ENCODE results near the gene DNAH14. TPM values are rescaled to one million over a fixed set of nuclear protein-coding genes. Genes with fewer than 3 reads are reported as not detected.
"Not testable (repeated sequence)": the region's sequence is repeated elsewhere in the genome, so short reads cannot be mapped to it uniquely, and the experiment has no call there.

The DNAH14 gene
- total RNA-seq, 2 donors from 2014 or later, result 2.6 to 5.6 TPM

DNA sequence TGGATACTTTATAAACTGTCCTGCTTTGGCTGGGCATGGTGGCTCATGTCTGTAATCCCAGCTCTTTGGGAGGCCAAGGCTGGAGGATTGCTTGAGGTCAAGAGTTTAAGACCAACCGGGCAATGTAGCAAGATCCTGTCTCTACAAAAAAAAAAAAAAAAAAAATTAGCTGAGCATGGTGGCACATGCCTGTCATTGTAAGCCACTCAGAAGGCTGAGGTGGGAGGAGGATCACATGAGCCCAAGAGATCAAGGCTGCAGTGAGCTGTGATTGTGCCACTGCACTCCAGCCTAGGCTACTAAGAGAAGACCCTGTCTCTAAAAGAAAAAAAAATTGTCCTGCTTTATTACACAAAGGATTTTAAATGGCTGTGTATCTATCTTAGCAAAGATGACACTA is 403.2 kb downstream of the DNAH14 start:
- ATAC-seq (replicated peaks in 1 of 2) (no peak), DNase-seq (no peak)
- Mint-ChIP-seq H3K4me3 (no peak overlapping the region), H3K27ac (no peak overlapping the region), H3K36me3 (ENCODE audit: insufficient read depth in 2 of 2) (no peaks in the 10 kb centered on the region), H3K9me3 (no peaks in the 10 kb centered on the region), H3K27me3 (ENCODE audit: low read depth) (peaks cover 5% of the 10 kb centered on the region), H3K4me1 (ENCODE audit: low read depth) (no peaks in the 10 kb centered on the region)

DNA sequence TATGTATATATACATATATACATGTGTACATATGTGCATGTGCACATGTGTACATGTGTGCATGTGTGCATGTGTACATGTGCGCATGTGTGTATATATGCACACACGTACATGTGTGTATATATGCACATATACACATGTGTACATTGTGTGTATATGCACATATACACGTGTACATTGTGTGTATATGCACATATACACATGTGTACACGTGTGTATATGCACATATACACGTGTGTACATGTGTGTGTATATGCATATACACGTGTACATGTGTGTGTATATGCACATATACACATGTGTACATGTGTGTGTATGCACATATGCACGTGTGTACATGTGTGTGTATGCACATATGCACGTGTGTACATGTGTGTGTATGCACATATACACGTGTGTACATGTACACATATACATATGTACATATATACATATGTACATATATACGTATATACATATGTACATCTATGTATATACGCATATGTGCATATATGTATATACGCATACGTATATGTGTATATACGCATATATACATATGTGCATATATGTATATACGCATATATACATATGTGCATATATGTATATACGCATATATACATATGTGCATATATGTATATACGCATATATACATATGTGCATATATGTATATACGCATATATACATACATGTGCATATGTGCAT is 405.8 kb downstream of the DNAH14 start:
- peaks cover 12% of the 10 kb centered on the region for H3K27me3 Mint-ChIP-seq (ENCODE audit: low read depth)
- not testable (repeated sequence) for H3K27ac Mint-ChIP-seq; H3K9me3 Mint-ChIP-seq; H3K36me3 Mint-ChIP-seq (ENCODE audit: insufficient read depth in 2 of 2); DNase-seq; H3K4me1 Mint-ChIP-seq (ENCODE audit: low read depth); ATAC-seq (replicated peaks in 1 of 2); H3K4me3 Mint-ChIP-seq

DNA sequence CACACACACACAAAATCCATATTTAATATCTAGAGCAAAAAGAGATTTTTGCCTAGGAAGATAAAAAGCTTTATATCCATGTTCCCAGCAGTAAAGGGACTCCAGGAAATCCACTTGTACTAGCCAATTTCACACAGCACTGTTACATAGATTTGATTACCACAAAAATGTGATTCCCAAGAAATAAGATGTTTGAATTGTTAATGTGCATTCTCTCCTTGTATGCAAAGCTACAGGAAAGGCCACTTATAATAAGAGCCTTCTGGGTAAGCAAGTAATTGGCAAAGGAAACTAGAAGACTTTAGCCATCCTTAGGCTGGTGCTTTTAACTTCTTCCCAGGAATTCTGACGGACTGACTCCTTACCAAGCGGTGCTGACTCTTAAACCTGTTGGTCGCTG is 409.1 kb downstream of the DNAH14 start:
- ATAC-seq (replicated peaks in 1 of 2) (no peak), DNase-seq (no peak)
- no peak overlapping the region for H3K4me3 Mint-ChIP-seq
- H3K27me3 Mint-ChIP-seq (ENCODE audit: low read depth), result peaks cover 8% of the 10 kb centered on the region
- no peaks in the 10 kb centered on the region for H3K9me3 Mint-ChIP-seq
- no peaks in the 10 kb centered on the region for H3K4me1 Mint-ChIP-seq (ENCODE audit: low read depth)
- H3K27ac Mint-ChIP-seq, result no peak overlapping the region
- H3K36me3 Mint-ChIP-seq (ENCODE audit: insufficient read depth in 2 of 2), result no peaks in the 10 kb centered on the region

DNA sequence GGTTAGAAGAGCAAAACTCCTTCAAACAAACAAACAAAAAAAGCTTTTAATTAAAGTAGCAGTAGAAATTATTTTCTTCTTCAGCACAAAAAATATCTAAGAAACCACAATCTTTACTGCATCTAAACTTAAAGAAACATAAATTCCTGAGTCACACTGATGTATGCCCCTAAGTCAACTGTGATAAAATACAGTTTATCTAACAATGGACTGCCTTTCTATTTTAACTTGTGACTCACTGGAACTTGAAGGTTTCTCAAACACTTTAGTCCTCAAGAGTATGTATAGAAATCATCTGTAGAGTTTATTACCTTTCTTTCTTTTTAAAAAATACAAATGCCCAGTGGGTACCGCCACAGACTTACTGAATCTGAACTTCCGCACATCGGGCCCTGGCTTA is 412.2 kb downstream of the DNAH14 start:
- Mint-ChIP-seq H3K27ac (no peak overlapping the region), H3K9me3 (no peaks in the 10 kb centered on the region), H3K27me3 (ENCODE audit: low read depth) (peaks cover 13% of the 10 kb centered on the region), H3K4me1 (ENCODE audit: low read depth) (no peaks in the 10 kb centered on the region), H3K36me3 (ENCODE audit: insufficient read depth in 2 of 2) (no peaks in the 10 kb centered on the region), H3K4me3 (no peak overlapping the region)
- ATAC-seq (replicated peaks in 1 of 2), result no peak
- DNase-seq, result no peak

DNA sequence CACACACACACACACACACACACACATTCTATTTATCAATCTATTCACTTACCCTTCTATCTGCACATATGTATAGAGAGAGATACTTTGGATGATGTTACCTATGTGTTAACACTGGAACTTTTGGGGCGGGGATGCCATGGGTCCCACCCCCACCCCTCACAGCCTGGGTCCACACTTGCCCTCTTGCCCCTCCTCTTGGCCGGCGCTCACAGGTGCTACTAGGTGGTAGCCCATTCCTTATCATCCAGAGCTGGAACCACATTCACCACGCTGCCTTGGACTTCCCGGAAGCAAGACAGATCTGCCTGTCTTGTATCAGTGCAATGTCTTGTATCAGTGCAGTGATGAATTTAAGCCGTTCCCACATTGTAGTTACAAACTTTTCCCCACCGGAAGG is 413.2 kb downstream of the DNAH14 start:
- H3K27me3 Mint-ChIP-seq (ENCODE audit: low read depth), result peaks cover 16% of the 10 kb centered on the region
- no peak overlapping the region for H3K27ac Mint-ChIP-seq

DNA sequence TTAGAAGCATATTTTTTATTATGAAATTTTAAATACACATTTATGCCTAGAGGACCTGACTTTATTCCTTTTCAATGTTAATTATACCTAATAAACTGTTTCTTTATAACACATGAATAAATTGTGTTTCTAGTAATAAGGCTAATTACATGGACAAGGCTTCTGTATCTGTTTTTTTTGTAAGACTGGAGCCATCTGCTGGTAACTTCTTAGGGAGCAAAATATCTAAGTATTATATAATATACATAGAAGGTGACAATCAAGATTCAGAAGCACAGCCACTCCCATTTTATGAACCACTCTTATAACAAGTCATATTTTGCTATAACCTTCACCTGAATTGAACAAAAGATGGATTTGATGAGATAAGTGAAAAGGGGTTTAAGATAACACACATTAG is 414.1 kb downstream of the DNAH14 start:
- DNase-seq (no peak), ATAC-seq (replicated peaks in 1 of 2) (no peak)
- Mint-ChIP-seq H3K27ac (no peak overlapping the region), H3K27me3 (ENCODE audit: low read depth) (peaks cover 24% of the 10 kb centered on the region), H3K4me1 (ENCODE audit: low read depth) (no peaks in the 10 kb centered on the region), H3K9me3 (peaks cover 0 to 4% of the 10 kb centered on the region in 2 donors), H3K36me3 (ENCODE audit: insufficient read depth in 2 of 2) (peaks cover 2 to 8% of the 10 kb centered on the region in 2 donors), H3K4me3 (no peak overlapping the region)

More for the DNA sequence above, 413.2 kb downstream of the DNAH14 start:
- Mint-ChIP-seq H3K36me3 (ENCODE audit: insufficient read depth in 2 of 2) (peaks cover 0 to 4% of the 10 kb centered on the region in 2 donors), H3K9me3 (peaks cover 0 to 3% of the 10 kb centered on the region in 2 donors), H3K4me1 (ENCODE audit: low read depth) (no peaks in the 10 kb centered on the region), H3K4me3 (no peak overlapping the region)
- no peak for DNase-seq
- ATAC-seq (replicated peaks in 1 of 2), result no peak

DNA sequence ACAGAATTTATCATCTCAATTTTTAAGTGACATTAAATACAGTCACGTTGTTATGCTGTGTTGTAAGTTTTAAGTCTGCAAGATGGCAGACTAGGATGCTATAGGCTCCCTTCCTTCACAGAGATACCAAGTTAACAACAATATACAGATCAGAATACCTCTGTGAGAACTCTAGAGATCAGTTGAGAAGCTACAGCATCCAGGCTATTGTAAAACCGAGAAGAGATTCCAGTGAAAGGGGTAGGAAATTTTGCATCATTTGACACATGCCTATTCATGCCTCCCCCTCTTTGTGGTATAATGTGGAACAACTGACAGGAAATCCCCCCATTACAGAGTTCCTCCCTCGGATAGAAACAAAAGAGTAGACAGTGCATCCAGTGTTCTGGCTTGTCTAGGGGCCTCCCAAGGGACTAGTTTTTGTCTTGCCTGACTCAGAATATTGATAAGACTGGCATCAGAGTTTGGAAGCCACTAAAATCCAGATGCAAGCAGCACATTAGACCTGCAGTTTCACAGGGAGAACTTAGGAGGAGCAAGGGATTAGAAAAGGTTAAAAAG is 417.7 kb downstream of the DNAH14 start:
- H3K9me3 Mint-ChIP-seq, result peaks cover 0 to 4% of the 10 kb centered on the region in 2 donors
- no peak for DNase-seq
- no peak overlapping the region for H3K4me3 Mint-ChIP-seq
- H3K36me3 Mint-ChIP-seq (ENCODE audit: insufficient read depth in 2 of 2), result peaks cover 2 to 8% of the 10 kb centered on the region in 2 donors
- H3K27me3 Mint-ChIP-seq (ENCODE audit: low read depth), result peaks cover 28% of the 10 kb centered on the region
- H3K4me1 Mint-ChIP-seq (ENCODE audit: low read depth), result no peaks in the 10 kb centered on the region
- H3K27ac Mint-ChIP-seq, result no peak overlapping the region
- no peak for ATAC-seq (replicated peaks in 1 of 2)

DNA sequence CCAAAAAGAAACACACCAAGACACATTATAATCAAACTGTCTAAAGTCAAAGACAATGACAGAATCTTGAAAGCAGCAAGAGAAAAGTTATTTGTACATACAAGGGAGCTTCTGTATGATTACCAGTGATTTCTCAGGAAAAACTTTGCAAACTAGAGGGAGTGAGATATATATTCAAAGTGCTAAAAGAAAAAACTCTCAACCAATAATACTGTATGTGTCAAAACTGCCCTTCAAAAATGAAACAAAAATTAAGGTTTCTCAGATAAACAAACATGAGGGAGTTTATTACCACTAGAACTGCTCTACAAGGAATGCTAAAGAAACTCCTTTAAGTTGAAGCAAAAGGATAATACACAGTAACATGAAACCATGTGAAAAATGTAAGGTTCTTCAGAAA is 418.9 kb downstream of the DNAH14 start:
- H3K36me3 Mint-ChIP-seq (ENCODE audit: insufficient read depth in 2 of 2), result peaks cover 2 to 8% of the 10 kb centered on the region in 2 donors
- no peak for DNase-seq
- peaks cover 28% of the 10 kb centered on the region for H3K27me3 Mint-ChIP-seq (ENCODE audit: low read depth)

DNA sequence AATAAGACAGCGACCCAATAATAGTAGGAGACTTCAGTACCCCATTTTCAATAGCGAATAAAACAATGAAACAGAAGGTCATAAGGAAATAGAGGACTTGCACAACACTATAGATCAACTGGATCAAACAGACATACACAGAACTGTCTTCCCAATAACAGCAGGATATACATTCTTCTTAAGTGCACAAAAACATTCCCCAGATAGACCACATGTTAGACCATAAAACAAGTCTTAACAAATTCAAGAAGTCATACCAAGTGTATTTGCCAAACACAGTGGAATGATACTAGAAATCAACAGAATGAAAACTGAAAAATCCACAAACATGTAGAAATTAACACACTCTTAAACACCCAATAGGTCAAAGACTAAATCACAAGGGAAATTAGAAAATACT is 420.4 kb downstream of the DNAH14 start:
- DNase-seq, result no peak
- H3K4me1 Mint-ChIP-seq (ENCODE audit: low read depth), result no peaks in the 10 kb centered on the region

More for the DNA sequence above, 418.9 kb downstream of the DNAH14 start:
- peaks cover 0 to 4% of the 10 kb centered on the region in 2 donors for H3K9me3 Mint-ChIP-seq
- no peak overlapping the region for H3K4me3 Mint-ChIP-seq
- no peak for ATAC-seq (replicated peaks in 1 of 2)
- no peak overlapping the region for H3K27ac Mint-ChIP-seq
- no peaks in the 10 kb centered on the region for H3K4me1 Mint-ChIP-seq (ENCODE audit: low read depth)

DNA sequence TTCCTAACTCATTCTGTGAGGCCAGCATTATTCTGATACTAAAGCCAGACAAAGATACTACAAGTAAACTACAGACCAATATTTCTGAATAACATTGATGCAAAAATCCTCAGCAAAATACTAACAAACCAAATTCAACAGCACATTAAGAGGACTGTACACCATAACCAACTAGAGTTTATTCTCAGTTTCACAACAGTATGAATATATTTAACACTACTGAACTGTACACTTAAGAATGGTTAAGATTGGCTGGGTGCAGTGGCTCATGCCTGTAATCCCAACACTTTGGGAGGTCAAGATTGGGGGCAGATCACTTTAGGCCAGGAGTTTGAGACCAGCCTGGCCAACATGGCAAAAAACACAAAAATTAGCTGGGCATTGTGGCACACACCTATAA is 421.4 kb downstream of the DNAH14 start:
- no peak for DNase-seq
- Mint-ChIP-seq H3K4me3 (no peak overlapping the region), H3K36me3 (ENCODE audit: insufficient read depth in 2 of 2) (peaks cover 2 to 8% of the 10 kb centered on the region in 2 donors), H3K4me1 (ENCODE audit: low read depth) (no peaks in the 10 kb centered on the region), H3K9me3 (peaks cover 0 to 4% of the 10 kb centered on the region in 2 donors), H3K27me3 (ENCODE audit: low read depth) (peaks cover 22% of the 10 kb centered on the region), H3K27ac (no peak overlapping the region)
- ATAC-seq (replicated peaks in 1 of 2), result no peak

More for the DNA sequence above, 420.4 kb downstream of the DNAH14 start:
- Mint-ChIP-seq H3K27ac (no peak overlapping the region), H3K27me3 (ENCODE audit: low read depth) (peaks cover 22% of the 10 kb centered on the region), H3K9me3 (peaks cover 0 to 4% of the 10 kb centered on the region in 2 donors), H3K4me3 (no peak overlapping the region), H3K36me3 (ENCODE audit: insufficient read depth in 2 of 2) (peaks cover 2 to 8% of the 10 kb centered on the region in 2 donors)
- no peak for ATAC-seq (replicated peaks in 1 of 2)

DNA sequence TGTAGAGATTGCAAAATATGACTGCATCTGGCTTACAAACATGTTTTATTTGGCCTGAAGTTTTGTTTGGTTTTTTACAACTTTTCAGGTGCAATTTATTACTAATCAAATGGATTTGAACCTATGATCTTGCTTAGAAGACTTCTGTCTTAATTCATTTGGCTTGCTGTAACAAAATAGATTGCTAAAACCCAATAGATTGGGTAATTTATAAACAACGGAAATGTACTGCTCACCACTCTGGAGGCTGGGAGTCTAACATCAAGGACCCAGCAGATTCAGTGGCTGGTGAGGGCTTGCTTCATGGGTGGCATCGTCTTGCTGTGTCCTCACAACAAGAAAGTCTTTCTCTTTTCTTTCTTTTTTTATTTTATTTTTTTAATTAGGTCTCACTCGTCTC is 425.4 kb downstream of the DNAH14 start:
- ATAC-seq (replicated peaks in 1 of 2), result no peak
- H3K4me3 Mint-ChIP-seq, result no peak overlapping the region

DNA sequence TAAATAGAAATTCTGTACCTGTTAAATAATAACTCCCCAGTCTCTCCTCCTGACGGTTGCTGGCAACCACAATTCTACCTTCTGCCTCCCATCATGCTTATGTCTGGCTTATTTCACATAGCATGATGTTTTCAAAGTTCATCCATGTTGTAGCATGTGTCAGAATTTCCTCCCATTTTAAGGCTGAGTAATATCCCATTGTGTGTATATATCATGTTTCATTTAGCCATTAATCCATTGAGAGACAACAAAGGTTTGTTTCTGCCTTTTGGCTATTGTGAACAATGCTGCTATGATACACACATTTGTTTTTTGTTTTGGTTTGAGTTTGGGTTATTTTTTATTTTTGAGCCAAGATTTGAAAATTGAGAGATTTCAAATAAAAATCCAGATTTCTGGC is 426.4 kb downstream of the DNAH14 start:
- no peaks in the 10 kb centered on the region for H3K36me3 Mint-ChIP-seq (ENCODE audit: insufficient read depth in 2 of 2)
- no peak for DNase-seq
- no peak overlapping the region for H3K27ac Mint-ChIP-seq
- no peaks in the 10 kb centered on the region for H3K9me3 Mint-ChIP-seq
- no peak for ATAC-seq (replicated peaks in 1 of 2)
- peaks cover 2% of the 10 kb centered on the region for H3K27me3 Mint-ChIP-seq (ENCODE audit: low read depth)
- no peaks in the 10 kb centered on the region for H3K4me1 Mint-ChIP-seq (ENCODE audit: low read depth)
- H3K4me3 Mint-ChIP-seq, result no peak overlapping the region

More for the DNA sequence above, 425.4 kb downstream of the DNAH14 start:
- no peaks in the 10 kb centered on the region for H3K4me1 Mint-ChIP-seq (ENCODE audit: low read depth)
- no peak for DNase-seq
- no peak overlapping the region for H3K27ac Mint-ChIP-seq
- H3K36me3 Mint-ChIP-seq (ENCODE audit: insufficient read depth in 2 of 2), result no peaks in the 10 kb centered on the region
- peaks cover 11% of the 10 kb centered on the region for H3K27me3 Mint-ChIP-seq (ENCODE audit: low read depth)
- H3K9me3 Mint-ChIP-seq, result no peaks in the 10 kb centered on the region

DNA sequence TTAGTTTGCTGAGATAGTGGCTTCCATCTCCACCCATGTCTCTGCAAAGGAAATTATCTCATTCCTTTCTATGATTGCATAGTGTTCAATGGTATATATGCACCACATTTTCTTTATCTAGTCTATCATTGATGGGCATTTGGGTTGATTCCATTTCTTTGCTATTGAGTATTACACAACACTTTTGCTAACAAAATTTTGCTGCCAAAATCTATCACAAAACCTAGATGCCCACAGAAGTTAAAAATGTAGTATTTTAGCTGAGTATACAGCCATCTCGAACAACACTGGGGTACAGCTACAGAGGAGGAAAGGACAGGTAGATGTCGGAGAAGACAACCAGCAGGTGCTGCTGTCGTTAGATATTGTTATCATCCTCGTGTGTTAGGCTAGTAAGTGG is 430.6 kb downstream of the DNAH14 start:
- ATAC-seq (replicated peaks in 1 of 2), result no peak
- DNase-seq, result no peak
- Mint-ChIP-seq H3K4me3 (no peak overlapping the region), H3K27me3 (ENCODE audit: low read depth) (no peaks in the 10 kb centered on the region), H3K4me1 (ENCODE audit: low read depth) (no peaks in the 10 kb centered on the region), H3K9me3 (no peaks in the 10 kb centered on the region), H3K36me3 (ENCODE audit: insufficient read depth in 2 of 2) (no peaks in the 10 kb centered on the region), H3K27ac (no peak overlapping the region)

DNA sequence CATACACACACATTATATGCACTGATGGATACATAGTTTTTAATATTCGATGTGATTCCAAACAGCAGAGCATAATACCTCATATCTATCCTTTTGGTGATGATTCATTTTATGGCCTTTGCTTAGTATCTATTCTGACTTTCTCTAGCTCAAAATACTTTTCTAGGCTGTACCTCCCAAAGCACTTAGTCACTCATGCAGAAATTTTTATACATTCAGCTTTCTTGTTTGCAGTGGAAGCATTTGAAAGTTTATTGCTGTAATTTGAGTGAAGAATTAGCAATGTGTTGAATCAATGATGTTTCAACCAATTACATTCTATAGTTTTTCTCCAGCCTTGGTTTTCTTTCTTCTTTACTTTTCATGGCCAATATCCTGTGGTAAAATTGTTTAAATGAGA is 431.7 kb downstream of the DNAH14 start:
- Mint-ChIP-seq H3K4me1 (ENCODE audit: low read depth) (no peaks in the 10 kb centered on the region), H3K9me3 (no peaks in the 10 kb centered on the region), H3K27ac (no peak overlapping the region), H3K4me3 (no peak overlapping the region), H3K27me3 (ENCODE audit: low read depth) (no peaks in the 10 kb centered on the region), H3K36me3 (ENCODE audit: insufficient read depth in 2 of 2) (no peaks in the 10 kb centered on the region)
- DNase-seq (no peak), ATAC-seq (replicated peaks in 1 of 2) (no peak)
